Measurements from ENCODE around the gene KLHL14. TPM values are rescaled to one million over a fixed set of nuclear protein-coding genes. Genes with fewer than 3 reads are reported as not detected.

KLHL14 gene
- total and polyA plus RNA-seq, 2 donors (not counting 3 experiments of a cell fraction or from before 2014, with no cell fraction given) = not detected

DNA sequence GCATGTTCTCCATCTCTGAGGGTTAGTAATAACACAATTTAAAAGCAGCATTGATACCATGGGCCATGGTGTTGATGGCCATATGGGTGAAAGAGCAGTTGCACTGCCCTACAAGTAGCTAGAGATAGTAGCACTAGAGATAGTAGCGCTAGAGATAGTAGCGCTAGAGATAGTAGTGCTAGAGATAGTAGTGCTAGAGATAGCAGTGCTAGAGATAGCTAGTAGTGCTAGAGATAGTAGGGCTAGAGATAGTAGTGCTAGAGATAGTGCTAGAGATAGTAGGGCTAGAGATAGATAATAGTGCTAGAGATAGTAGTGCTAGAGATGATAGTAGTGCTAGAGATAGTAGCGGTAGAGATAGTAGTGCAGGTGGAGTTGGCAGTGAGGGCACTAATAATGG is 39.5 kb upstream of the KLHL14 start:
- no peaks in the 10 kb centered on the region for H3K79me2 ChIP-seq (ENCODE audit: control insufficient read depth, insufficient read depth, low read length)
- no peak for TF ChIP-seq MYC (IDR thresholded peaks at IDR 0.05; ENCODE audit: low read depth, low read length)
- TF ChIP-seq POLR2A (IDR thresholded peaks at IDR 0.05; ENCODE audit: low read depth, low read length) = no peak
- H2AFZ ChIP-seq (ENCODE audit: low read depth, low read length) = no peak overlapping the region
- H3K27ac ChIP-seq (ENCODE audit: insufficient read depth, low read depth, low read length) = no peak overlapping the region
- H3K9me1 ChIP-seq (replicated peaks; ENCODE audit: control insufficient read depth, extremely low read depth, insufficient read depth, low read length) = no peaks in the 10 kb centered on the region
- DNase-seq (ENCODE audit: low read depth, low spot score) = no peak
- intact Hi-C loops (cut with micrococcal nuclease) (no loop called here), dilution Hi-C loops (cut with MboI; ENCODE audit: extremely low pct_ligation_motif_present, low sequenced_read_pairs) (no loop called here)
- no peak overlapping the region for H3K4me2 ChIP-seq (ENCODE audit: insufficient read depth, low read length)
- H3K4me3 ChIP-seq (replicated peaks in 1 of 3; ENCODE audit: insufficient read depth in 1 of 3, low read depth in 1 of 3, low read length in 3 of 3) = no peak overlapping the region
- ChIA-PET CTCF (no interaction called here), POLR2A (no interaction called here)
- H3K36me3 ChIP-seq (ENCODE audit: control insufficient read depth in 2 of 2, extremely low read depth in 1 of 2, insufficient read depth in 2 of 2, low read length in 2 of 2) = no peaks in the 10 kb centered on the region
- H3K4me1 ChIP-seq (ENCODE audit: control insufficient read depth, extremely low read depth, insufficient read depth, low read length) = no peaks in the 10 kb centered on the region
- FAIRE-seq = no peak
- no peaks in the 10 kb centered on the region for H4K20me1 ChIP-seq (replicated peaks; ENCODE audit: control insufficient read depth, extremely low read depth, insufficient read depth, low read length)
- no TSS peak for BruUV-seq (replicated peaks)
- no peaks in the 10 kb centered on the region for H3K9me3 ChIP-seq (replicated peaks; ENCODE audit: control insufficient read depth, insufficient read depth, low read length)
- no peaks in the 10 kb centered on the region for H3K27me3 ChIP-seq (ENCODE audit: control insufficient read depth in 2 of 2, insufficient read depth in 2 of 2, low read length in 2 of 2)
- no peak overlapping the region for H3K9ac ChIP-seq (replicated peaks; ENCODE audit: extremely low read depth, insufficient read depth, low read length)

- TF ChIP-seq EZH2 (IDR thresholded peaks at IDR 0.05; ENCODE audit: borderline replicate concordance, low read depth, low read length, severe bottlenecking) = no peak
- no peak for TF ChIP-seq MYC (IDR thresholded peaks at IDR 0.05; ENCODE audit: low read depth, low read length)
- no peak for TF ChIP-seq POLR2AphosphoS5 (IDR thresholded peaks at IDR 0.05; ENCODE audit: insufficient read depth, low read depth, low read length)
- no peak for TF ChIP-seq JUN (IDR thresholded peaks at IDR 0.05; ENCODE audit: borderline replicate concordance, insufficient read depth, insufficient read length, low read depth)
- TF ChIP-seq POLR2A (IDR thresholded peaks at IDR 0.05; ENCODE audit: low read depth, low read length) = no peak
- TF ChIP-seq MAX (IDR thresholded peaks at IDR 0.05; ENCODE audit: insufficient read depth, insufficient read length) = no peak
- TF ChIP-seq GATA2 (IDR thresholded peaks at IDR 0.05; ENCODE audit: insufficient read depth, insufficient read length, low read depth, low read length) = no peak
- no peak for TF ChIP-seq FOS (IDR thresholded peaks at IDR 0.05; ENCODE audit: borderline replicate concordance, insufficient read depth, low read length)
- TF ChIP-seq, protein P1, sequence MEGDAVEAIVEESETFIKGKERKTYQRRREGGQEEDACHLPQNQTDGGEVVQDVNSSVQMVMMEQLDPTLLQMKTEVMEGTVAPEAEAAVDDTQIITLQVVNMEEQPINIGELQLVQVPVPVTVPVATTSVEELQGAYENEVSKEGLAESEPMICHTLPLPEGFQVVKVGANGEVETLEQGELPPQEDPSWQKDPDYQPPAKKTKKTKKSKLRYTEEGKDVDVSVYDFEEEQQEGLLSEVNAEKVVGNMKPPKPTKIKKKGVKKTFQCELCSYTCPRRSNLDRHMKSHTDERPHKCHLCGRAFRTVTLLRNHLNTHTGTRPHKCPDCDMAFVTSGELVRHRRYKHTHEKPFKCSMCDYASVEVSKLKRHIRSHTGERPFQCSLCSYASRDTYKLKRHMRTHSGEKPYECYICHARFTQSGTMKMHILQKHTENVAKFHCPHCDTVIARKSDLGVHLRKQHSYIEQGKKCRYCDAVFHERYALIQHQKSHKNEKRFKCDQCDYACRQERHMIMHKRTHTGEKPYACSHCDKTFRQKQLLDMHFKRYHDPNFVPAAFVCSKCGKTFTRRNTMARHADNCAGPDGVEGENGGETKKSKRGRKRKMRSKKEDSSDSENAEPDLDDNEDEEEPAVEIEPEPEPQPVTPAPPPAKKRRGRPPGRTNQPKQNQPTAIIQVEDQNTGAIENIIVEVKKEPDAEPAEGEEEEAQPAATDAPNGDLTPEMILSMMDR (IDR thresholded peaks at IDR 0.05; ENCODE audit: extremely low read depth in 1 of 2, insufficient read depth in 1 of 2, low read depth in 1 of 2, low read length in 2 of 2) = no peak
- DNase-seq (ENCODE audit: low read depth, low spot score) = no peak
- H2AFZ ChIP-seq (ENCODE audit: low read depth, low read length) = no peak overlapping the region
- H3K9me1 ChIP-seq (replicated peaks; ENCODE audit: control insufficient read depth, extremely low read depth, insufficient read depth, low read length) = no peaks in the 10 kb centered on the region
- H3K79me2 ChIP-seq (ENCODE audit: control insufficient read depth, insufficient read depth, low read length) = no peaks in the 10 kb centered on the region
- H4K20me1 ChIP-seq (replicated peaks; ENCODE audit: control insufficient read depth, extremely low read depth, insufficient read depth, low read length) = no peaks in the 10 kb centered on the region
- H3K4me2 ChIP-seq (ENCODE audit: insufficient read depth, low read length) = no peak overlapping the region
- intact Hi-C loops (cut with micrococcal nuclease) (no loop called here), dilution Hi-C loops (cut with MboI; ENCODE audit: extremely low pct_ligation_motif_present, low sequenced_read_pairs) (no loop called here)
- BruUV-seq (replicated peaks) = no TSS peak
- ChIA-PET CTCF (no interaction called here), POLR2A (no interaction called here)
- H3K36me3 ChIP-seq (ENCODE audit: control insufficient read depth in 2 of 2, extremely low read depth in 1 of 2, insufficient read depth in 2 of 2, low read length in 2 of 2) = no peaks in the 10 kb centered on the region
- no peaks in the 10 kb centered on the region for H3K27me3 ChIP-seq (ENCODE audit: control insufficient read depth in 2 of 2, insufficient read depth in 2 of 2, low read length in 2 of 2)
- H3K27ac ChIP-seq (ENCODE audit: insufficient read depth, low read depth, low read length) = no peak overlapping the region
- no peak for FAIRE-seq
- H3K4me1 ChIP-seq (ENCODE audit: control insufficient read depth, extremely low read depth, insufficient read depth, low read length) = no peaks in the 10 kb centered on the region
- H3K9ac ChIP-seq (replicated peaks; ENCODE audit: extremely low read depth, insufficient read depth, low read length) = no peak overlapping the region
- H3K9me3 ChIP-seq (replicated peaks; ENCODE audit: control insufficient read depth, insufficient read depth, low read length) = no peaks in the 10 kb centered on the region
- H3K4me3 ChIP-seq (replicated peaks in 1 of 3; ENCODE audit: insufficient read depth in 1 of 3, low read depth in 1 of 3, low read length in 3 of 3) = no peak overlapping the region
These were observed 37.5 kb upstream of the KLHL14 start for GRCh38 chr18:32810314-32810713.
